Subcutaneous adipose tissue (tissue), 4 donors: ENCODE data around the gene ACOX3. TPM values are rescaled to one million over a fixed set of nuclear protein-coding genes. Genes with fewer than 3 reads are reported as not detected.

ENCODE experiments used
- CTCF ChIP-seq: fragments of 450-650 bp; IDR thresholded peaks from one replicate; pipeline ENCODE4 v1.5.1; 2016; ENCODE audit warnings: low read depth, mild to moderate bottlenecking, control low read depth, antibody characterized with exemption, moderate library complexity
- total RNA-seq, 4 donors: library from RNA; depleted of rRNA; stranded (reverse); fragments of >200 nt; gene quantifications; one replicate each; pipeline ENCODE4 v1.1.0, GENCODE V29; 2016

Gene ACOX3
- total RNA-seq, 4 donors from 2014 or later, result 12.2 to 33.7 (median 17.3) TPM

- no peak for TF ChIP-seq CTCF
Measured at GRCh38 chr4:8388528-8388870, 52.0 kb downstream of the ACOX3 start.

- TF ChIP-seq CTCF, result no peak
Measured at GRCh38 chr4:8387615-8388527, 52.7 kb downstream of the ACOX3 start.

- TF ChIP-seq CTCF, result no peak
Measured at GRCh38 chr4:8387194-8387593, 53.3 kb downstream of the ACOX3 start.

- no peak for TF ChIP-seq CTCF
Measured at GRCh38 chr4:8386731-8387130, 53.8 kb downstream of the ACOX3 start.

- TF ChIP-seq CTCF, result no peak
Measured at GRCh38 chr4:8385611-8386010, 54.9 kb downstream of the ACOX3 start.

- no peak for TF ChIP-seq CTCF
Measured at GRCh38 chr4:8385106-8385505, 55.4 kb downstream of the ACOX3 start.

- TF ChIP-seq CTCF, result no peak
Measured at GRCh38 chr4:8384397-8385060, 56.0 kb downstream of the ACOX3 start.
